GM13976 (cell line): ENCODE results near the gene TTC23L.

ENCODE experiments used
- DNase-seq: peaks from one replicate; pipeline ENCODE4 v3.0.0; 2012; ENCODE audit warnings: low spot score
- CTCF ChIP-seq: IDR thresholded peaks from 2 replicates; pipeline ENCODE4 v1.5.1; 2012; ENCODE audit warnings: borderline replicate concordance, mild to moderate bottlenecking; ENCODE audit not compliant: insufficient read depth; ENCODE audit errors: extremely low read depth, missing control alignments, control extremely low read depth
- in situ Hi-C: fragments of 300-500 bp; cut with MboI; formaldehyde crosslinking; loops from one replicate; pipeline ENCODE4 v1.12.0; 2022; ENCODE audit warnings: low sequenced_read_pairs, mixed read lengths, inconsistent platforms; ENCODE audit not compliant: unreplicated experiment

The TTC23L gene

GRCh38 chr5:34843497-34843896 lies 4.5 kb downstream of the TTC23L start:
- DNase-seq, result no peak
- in situ Hi-C loops, result no loop called here
- TF ChIP-seq CTCF, result no peak

- in situ Hi-C loops, result no loop called here
- DNase-seq, result no peak
- no peak for TF ChIP-seq CTCF
These were observed 5.1 kb downstream of the TTC23L start for GRCh38 chr5:34844106-34844505.

GRCh38 chr5:34844999-34845398 lies 6.0 kb downstream of the TTC23L start:
- TF ChIP-seq CTCF, result no peak
- in situ Hi-C loops, result no loop called here
- no peak for DNase-seq

GRCh38 chr5:34847056-34847455 lies 8.1 kb downstream of the TTC23L start:
- no peak for TF ChIP-seq CTCF
- no peak for DNase-seq
- in situ Hi-C loops, result no loop called here

- TF ChIP-seq CTCF, result no peak
- in situ Hi-C loops, result no loop called here
- DNase-seq, result no peak
These were observed 8.6 kb downstream of the TTC23L start for GRCh38 chr5:34847552-34847951.

- no peak for DNase-seq
- in situ Hi-C loops, result no loop called here
- TF ChIP-seq CTCF, result no peak
These were observed 9.3 kb downstream of the TTC23L start for GRCh38 chr5:34848230-34848629.

- in situ Hi-C loops, result no loop called here
- TF ChIP-seq CTCF, result no peak
- DNase-seq, result no peak
These were observed 10.3 kb downstream of the TTC23L start for GRCh38 chr5:34849253-34849652.
